ENCODE measurements around the gene CRADD. TPM values are rescaled to one million over a fixed set of nuclear protein-coding genes. Genes with fewer than 3 reads are reported as not detected.

CRADD gene
- total and polyA plus RNA-seq, 2 donors (not counting 1 experiment from before 2014, with no cell fraction given): 5.8 to 15.1 TPM

DNA sequence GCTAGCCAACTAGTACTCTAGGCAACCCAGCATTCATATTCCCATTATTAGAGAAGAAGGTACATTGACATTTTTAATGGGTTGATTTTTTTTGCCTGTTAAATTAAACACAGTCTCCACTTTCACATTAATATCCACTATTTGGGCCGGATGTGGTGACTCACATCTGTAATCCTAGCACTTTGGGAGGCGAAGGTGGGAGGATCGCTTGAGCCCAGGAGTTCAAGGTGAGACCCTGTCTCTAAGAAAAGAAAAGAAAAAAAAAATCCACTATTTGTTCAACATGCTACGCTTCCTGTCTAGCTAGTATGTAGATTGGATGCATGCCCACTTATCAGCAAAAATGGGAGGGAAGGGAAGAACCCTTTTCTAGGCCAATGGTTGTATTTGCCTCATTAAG is 7.1 kb upstream of the CRADD start:
- CTCF ChIA-PET: interaction anchor here (0.6 to 0.7 kb wide), 3 partner anchors 15 to 190 kb away, joined by 3 to 5 read pairs (median 3); no protein-coding TSS in a partner anchor
- intact Hi-C loops (cut with micrococcal nuclease): no loop called here
- no peak for ATAC-seq (ENCODE audit: low read depth)

DNA sequence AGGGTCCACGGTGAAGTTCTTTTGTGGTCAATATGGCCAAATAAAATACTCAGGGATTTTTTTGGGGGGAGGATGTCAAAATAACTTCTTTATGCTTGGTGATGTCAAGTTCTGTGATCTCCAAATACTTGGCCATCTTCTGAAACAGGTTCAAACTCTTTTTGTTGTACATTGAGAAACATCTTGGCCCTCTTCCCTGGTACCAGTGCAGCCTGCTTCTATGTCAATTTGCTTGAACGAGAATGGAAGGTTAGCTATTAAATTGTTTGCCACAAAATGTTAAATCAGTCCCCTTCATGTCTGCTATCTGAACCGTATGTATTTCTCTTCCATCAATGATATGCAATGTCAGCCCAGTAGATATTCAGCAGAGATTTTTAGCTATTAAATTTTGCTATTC is 6.1 kb upstream of the CRADD start:
- ChIA-PET POLR2A (no interaction called here), CTCF (no interaction called here)
- DNase-seq: no peak
- Histone ChIP-seq H3K4me2 (replicated peaks; ENCODE audit: low read depth, low read length, poor library complexity, severe bottlenecking) (no peak overlapping the region), H4K20me1 (ENCODE audit: control insufficient read depth, insufficient read depth, low read length, poor library complexity, severe bottlenecking) (no peaks in the 10 kb centered on the region), H3K9ac (ENCODE audit: low read length) (no peak overlapping the region), H2AFZ (ENCODE audit: insufficient read depth, low read depth, low read length, poor library complexity, severe bottlenecking) (no peak overlapping the region), H3K79me2 (ENCODE audit: control insufficient read depth, insufficient read depth, low read length) (no peaks in the 10 kb centered on the region), H3K9me3 (ENCODE audit: control extremely low read depth in 1 of 3, control insufficient read depth in 2 of 3, insufficient read depth in 1 of 3, low read length in 2 of 3) (no peaks in the 10 kb centered on the region), H3K4me3 (ENCODE audit: control extremely low read depth in 1 of 5, extremely low read depth in 1 of 5, insufficient read depth in 1 of 5, low read depth in 2 of 5, low read length in 4 of 5) (no peak overlapping the region), H3K27ac (ENCODE audit: low read length in 2 of 2) (no peak overlapping the region), H3K4me1 (ENCODE audit: control insufficient read depth in 2 of 2, insufficient read depth in 2 of 2, low read length in 2 of 2) (no peaks in the 10 kb centered on the region), H3K36me3 (replicated peaks in 1 of 2; ENCODE audit: control extremely low read depth in 1 of 2, control insufficient read depth in 1 of 2, extremely low read depth in 1 of 2, insufficient read depth in 2 of 2, low read length in 1 of 2) (no peaks in the 10 kb centered on the region), H3K27me3 (replicated peaks in 1 of 4; ENCODE audit: control extremely low read depth in 1 of 4, control insufficient read depth in 3 of 4, insufficient read depth in 4 of 4, low read length in 3 of 4) (peaks cover 0 to 5% (median 0%) of the 10 kb centered on the region in 4 experiments)
- intact Hi-C loops (cut with micrococcal nuclease): no loop called here
- 63% methylated on average over 1 of the region's 3 CpGs for WGBS (ENCODE audit: insufficient coverage)
- no peak overlapping the region for H3K27ac Mint-ChIP-seq
- no peaks in the 10 kb centered on the region for H3K4me1 Mint-ChIP-seq
- ATAC-seq (ENCODE audit: low read depth): no peak
- no peak overlapping the region for H3K4me3 Mint-ChIP-seq
- TF ChIP-seq, protein P1, sequence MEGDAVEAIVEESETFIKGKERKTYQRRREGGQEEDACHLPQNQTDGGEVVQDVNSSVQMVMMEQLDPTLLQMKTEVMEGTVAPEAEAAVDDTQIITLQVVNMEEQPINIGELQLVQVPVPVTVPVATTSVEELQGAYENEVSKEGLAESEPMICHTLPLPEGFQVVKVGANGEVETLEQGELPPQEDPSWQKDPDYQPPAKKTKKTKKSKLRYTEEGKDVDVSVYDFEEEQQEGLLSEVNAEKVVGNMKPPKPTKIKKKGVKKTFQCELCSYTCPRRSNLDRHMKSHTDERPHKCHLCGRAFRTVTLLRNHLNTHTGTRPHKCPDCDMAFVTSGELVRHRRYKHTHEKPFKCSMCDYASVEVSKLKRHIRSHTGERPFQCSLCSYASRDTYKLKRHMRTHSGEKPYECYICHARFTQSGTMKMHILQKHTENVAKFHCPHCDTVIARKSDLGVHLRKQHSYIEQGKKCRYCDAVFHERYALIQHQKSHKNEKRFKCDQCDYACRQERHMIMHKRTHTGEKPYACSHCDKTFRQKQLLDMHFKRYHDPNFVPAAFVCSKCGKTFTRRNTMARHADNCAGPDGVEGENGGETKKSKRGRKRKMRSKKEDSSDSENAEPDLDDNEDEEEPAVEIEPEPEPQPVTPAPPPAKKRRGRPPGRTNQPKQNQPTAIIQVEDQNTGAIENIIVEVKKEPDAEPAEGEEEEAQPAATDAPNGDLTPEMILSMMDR (IDR thresholded peaks at IDR 0.05): no peak
- no peak for TF ChIP-seq EZH2 (IDR thresholded peaks at IDR 0.05; ENCODE audit: borderline replicate concordance, insufficient read depth, low read depth, low read length, poor library complexity, severe bottlenecking)
- H3K27me3 Mint-ChIP-seq: peaks cover 15% of the 10 kb centered on the region
- no peaks in the 10 kb centered on the region for H3K9me3 Mint-ChIP-seq (ENCODE audit: insufficient read depth)

More for the DNA sequence above, 7.1 kb upstream of the CRADD start:
- Histone ChIP-seq H3K9ac (ENCODE audit: low read length) (no peak overlapping the region), H3K4me3 (ENCODE audit: control extremely low read depth in 1 of 5, extremely low read depth in 1 of 5, insufficient read depth in 1 of 5, low read depth in 2 of 5, low read length in 4 of 5) (no peak overlapping the region), H3K79me2 (ENCODE audit: control insufficient read depth, insufficient read depth, low read length) (no peaks in the 10 kb centered on the region), H3K4me2 (replicated peaks; ENCODE audit: low read depth, low read length, poor library complexity, severe bottlenecking) (no peak overlapping the region), H2AFZ (ENCODE audit: insufficient read depth, low read depth, low read length, poor library complexity, severe bottlenecking) (no peak overlapping the region), H3K4me1 (ENCODE audit: control insufficient read depth in 2 of 2, insufficient read depth in 2 of 2, low read length in 2 of 2) (no peaks in the 10 kb centered on the region), H3K27ac (ENCODE audit: low read length in 2 of 2) (no peak overlapping the region), H3K9me3 (ENCODE audit: control extremely low read depth in 1 of 3, control insufficient read depth in 2 of 3, insufficient read depth in 1 of 3, low read length in 2 of 3) (no peaks in the 10 kb centered on the region), H3K27me3 (replicated peaks in 1 of 4; ENCODE audit: control extremely low read depth in 1 of 4, control insufficient read depth in 3 of 4, insufficient read depth in 4 of 4, low read length in 3 of 4) (peaks cover 0 to 5% (median 0%) of the 10 kb centered on the region in 4 experiments), H3K36me3 (replicated peaks in 1 of 2; ENCODE audit: control extremely low read depth in 1 of 2, control insufficient read depth in 1 of 2, extremely low read depth in 1 of 2, insufficient read depth in 2 of 2, low read length in 1 of 2) (no peaks in the 10 kb centered on the region), H4K20me1 (ENCODE audit: control insufficient read depth, insufficient read depth, low read length, poor library complexity, severe bottlenecking) (no peaks in the 10 kb centered on the region)
- 100% methylated on average over 1 of the region's 4 CpGs for WGBS (ENCODE audit: insufficient coverage)
- POLR2A ChIA-PET: no interaction called here
- Mint-ChIP-seq H3K4me1 (no peaks in the 10 kb centered on the region), H3K27ac (no peak overlapping the region), H3K27me3 (peaks cover 13% of the 10 kb centered on the region), H3K4me3 (no peak overlapping the region), H3K9me3 (ENCODE audit: insufficient read depth) (no peaks in the 10 kb centered on the region)
- DNase-seq: no peak
- TF ChIP-seq EZH2 (IDR thresholded peaks at IDR 0.05; ENCODE audit: borderline replicate concordance, insufficient read depth, low read depth, low read length, poor library complexity, severe bottlenecking): no peak
- TF ChIP-seq, protein P1 (IDR thresholded peaks at IDR 0.05): no peak
